ENCODE measurements around the gene ALG9.

DNA sequence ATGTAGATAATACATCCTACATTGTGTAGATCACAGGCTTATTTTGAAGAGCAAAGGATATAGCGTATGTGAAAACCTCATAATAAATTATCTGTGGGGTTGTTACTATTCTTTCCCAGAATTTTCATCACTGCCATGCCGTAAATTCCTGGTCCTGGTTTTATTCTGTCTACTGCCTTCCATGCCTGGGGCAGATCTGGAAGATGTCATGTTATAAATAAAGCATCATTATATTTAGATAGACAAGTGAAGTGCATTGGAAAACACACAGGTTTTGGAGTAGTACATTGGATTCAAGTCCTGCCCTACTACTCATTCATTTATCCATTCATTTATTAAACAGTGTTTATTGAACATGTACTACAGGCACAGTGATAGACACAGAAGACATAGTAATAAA is 49.5 kb upstream of the ALG9 start:
- TF ChIP-seq, protein P1, sequence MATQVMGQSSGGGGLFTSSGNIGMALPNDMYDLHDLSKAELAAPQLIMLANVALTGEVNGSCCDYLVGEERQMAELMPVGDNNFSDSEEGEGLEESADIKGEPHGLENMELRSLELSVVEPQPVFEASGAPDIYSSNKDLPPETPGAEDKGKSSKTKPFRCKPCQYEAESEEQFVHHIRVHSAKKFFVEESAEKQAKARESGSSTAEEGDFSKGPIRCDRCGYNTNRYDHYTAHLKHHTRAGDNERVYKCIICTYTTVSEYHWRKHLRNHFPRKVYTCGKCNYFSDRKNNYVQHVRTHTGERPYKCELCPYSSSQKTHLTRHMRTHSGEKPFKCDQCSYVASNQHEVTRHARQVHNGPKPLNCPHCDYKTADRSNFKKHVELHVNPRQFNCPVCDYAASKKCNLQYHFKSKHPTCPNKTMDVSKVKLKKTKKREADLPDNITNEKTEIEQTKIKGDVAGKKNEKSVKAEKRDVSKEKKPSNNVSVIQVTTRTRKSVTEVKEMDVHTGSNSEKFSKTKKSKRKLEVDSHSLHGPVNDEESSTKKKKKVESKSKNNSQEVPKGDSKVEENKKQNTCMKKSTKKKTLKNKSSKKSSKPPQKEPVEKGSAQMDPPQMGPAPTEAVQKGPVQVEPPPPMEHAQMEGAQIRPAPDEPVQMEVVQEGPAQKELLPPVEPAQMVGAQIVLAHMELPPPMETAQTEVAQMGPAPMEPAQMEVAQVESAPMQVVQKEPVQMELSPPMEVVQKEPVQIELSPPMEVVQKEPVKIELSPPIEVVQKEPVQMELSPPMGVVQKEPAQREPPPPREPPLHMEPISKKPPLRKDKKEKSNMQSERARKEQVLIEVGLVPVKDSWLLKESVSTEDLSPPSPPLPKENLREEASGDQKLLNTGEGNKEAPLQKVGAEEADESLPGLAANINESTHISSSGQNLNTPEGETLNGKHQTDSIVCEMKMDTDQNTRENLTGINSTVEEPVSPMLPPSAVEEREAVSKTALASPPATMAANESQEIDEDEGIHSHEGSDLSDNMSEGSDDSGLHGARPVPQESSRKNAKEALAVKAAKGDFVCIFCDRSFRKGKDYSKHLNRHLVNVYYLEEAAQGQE (IDR thresholded peaks at IDR 0.05; ENCODE audit: borderline replicate concordance): no peak
- TF ChIP-seq POLR2AphosphoS5 (IDR thresholded peaks at IDR 0.05) (no peak), TAF1 (IDR thresholded peaks at IDR 0.05; ENCODE audit: low read depth) (no peak)

Data from neural cell (in vitro differentiated cells).